HL-60 (cell line): ENCODE measurements around the gene DRD4.

Experiments used
- DNase-seq, 2 experiments: peaks; one replicate each; pipeline ENCODE4 v3.0.0-alpha.2; 2010 to 2020; ENCODE audit warnings: low read depth in 1 of 2, low spot score in 1 of 2
- H3K27ac ChIP-seq: fragments of 250-450 bp; sonication (Bioruptor Pico); replicated peaks from 2 replicates; pipeline ENCODE4 v1.5.1; 2020; ENCODE audit warnings: mild to moderate bottlenecking, moderate library complexity
- H3K27me3 ChIP-seq: fragments of 250-450 bp; sonication (Bioruptor Pico); 2 replicates; pipeline ENCODE4 v1.5.1; 2021; ENCODE audit warnings: mild to moderate bottlenecking, moderate library complexity; ENCODE audit not compliant: insufficient read depth, poor library complexity, severe bottlenecking
- H3K4me3 ChIP-seq: replicated peaks from 2 replicates; pipeline ENCODE4 v1.5.1; 2011; ENCODE audit warnings: mild to moderate bottlenecking, control low read depth, low read length; ENCODE audit not compliant: insufficient read depth
- CTCF ChIP-seq: IDR thresholded peaks from one replicate; pipeline ENCODE4 v1.5.1; 2011; ENCODE audit warnings: low read length, control low read depth, inconsistent platforms; ENCODE audit not compliant: insufficient read depth
- GABPA ChIP-seq: IDR thresholded peaks from 2 replicates; pipeline ENCODE4 v1.6.1; 2012; ENCODE audit warnings: low read depth
- POLR2AphosphoS5 ChIP-seq: IDR thresholded peaks from 2 replicates; pipeline ENCODE4 v1.6.1; 2012; ENCODE audit warnings: low read depth
- REST ChIP-seq: IDR thresholded peaks from 2 replicates; pipeline ENCODE4 v1.6.1; 2012; ENCODE audit warnings: low read depth; ENCODE audit not compliant: insufficient replicate concordance
- SPI1 ChIP-seq: IDR thresholded peaks from 2 replicates; pipeline ENCODE4 v1.6.1; 2012; ENCODE audit warnings: low read depth, mild to moderate bottlenecking, borderline replicate concordance

The DRD4 gene

GRCh38 chr11:590997-591396, 46.1 kb upstream of the DRD4 start:
- Histone ChIP-seq H3K4me3 (no peak overlapping the region), H3K27me3 (no peaks in the 10 kb centered on the region), H3K27ac (no peak overlapping the region)
- TF ChIP-seq POLR2AphosphoS5 (no peak), GABPA (no peak), CTCF (no peak), REST (no peak), SPI1 (no peak)
- DNase-seq, result no peak

- H3K27ac ChIP-seq, result no peak overlapping the region
- DNase-seq, result no peak
These were observed 44.6 kb upstream of the DRD4 start for GRCh38 chr11:592501-592900.

GRCh38 chr11:592918-593317, 44.2 kb upstream of the DRD4 start:
- TF ChIP-seq REST (no peak), GABPA (no peak), CTCF (no peak), SPI1 (no peak), POLR2AphosphoS5 (no peak)
- Histone ChIP-seq H3K4me3 (no peak overlapping the region), H3K27me3 (no peaks in the 10 kb centered on the region), H3K27ac (no peak overlapping the region)
- no peak for DNase-seq

More at GRCh38 chr11:592501-592900, 44.6 kb upstream of the DRD4 start:
- no peak for TF ChIP-seq POLR2AphosphoS5
- TF ChIP-seq SPI1, result no peak
- TF ChIP-seq CTCF, result no peak
- no peak for TF ChIP-seq GABPA
- TF ChIP-seq REST, result no peak
- no peaks in the 10 kb centered on the region for H3K27me3 ChIP-seq
- H3K4me3 ChIP-seq, result no peak overlapping the region
